Prostate gland (tissue), 2 donors: ENCODE measurements around the gene TRAP1. TPM values are rescaled to one million over a fixed set of nuclear protein-coding genes. Genes with fewer than 3 reads are reported as not detected.

Experiments used
- DNase-seq: peaks from one replicate; pipeline ENCODE4 v3.0.0-alpha.2; 2019; ENCODE audit warnings: low spot score
- H3K27ac ChIP-seq, 2 donors: fragments of 200-600 bp; sonication (generic); 2 replicates each; pipeline ENCODE4 v1.5.1; 2017 to 2019
- H3K27me3 ChIP-seq: fragments of 200-600 bp; sonication (generic); replicated peaks from 2 replicates; pipeline ENCODE4 v1.5.1; 2019; ENCODE audit not compliant: insufficient read depth
- H3K36me3 ChIP-seq, 2 donors: fragments of 200-600 bp; sonication (generic); 1 replicate in 1 of 2; 2 replicates in 1 of 2; pipeline versions ENCODE4 v1.5.1 to v1.8.1; 2017 to 2019
- H3K4me1 ChIP-seq: fragments of 200-600 bp; sonication (generic); replicated peaks from 2 replicates; pipeline ENCODE4 v1.5.1; 2019
- H3K4me3 ChIP-seq, 2 donors: fragments of 200-600 bp; sonication (generic); 2 replicates each; pipeline ENCODE4 v1.5.1; 2017 to 2019
- H3K9me3 ChIP-seq: fragments of 200-600 bp; sonication (generic); 2 replicates; pipeline ENCODE4 v1.5.1; 2017
- CTCF ChIP-seq, 4 experiments: fragments of 200-600 bp in 2 of 4; fragments of 450-650 bp in 2 of 4; sonication (generic) in 2 of 4; IDR thresholded peaks; 1 replicate in 3 of 4; 2 replicates in 1 of 4; pipeline ENCODE4 v1.5.1; 2016 to 2019; ENCODE audit warnings: antibody characterized with exemption in 4 of 4, mild to moderate bottlenecking in 2 of 4, moderate library complexity in 2 of 4
- POLR2A ChIP-seq: fragments of 450-650 bp; IDR thresholded peaks from one replicate; pipeline ENCODE4 v1.6.1; 2016; ENCODE audit warnings: antibody characterized with exemption, mild to moderate bottlenecking
- POLR2AphosphoS5 ChIP-seq: sonication (generic); formaldehyde crosslinking; IDR thresholded peaks from one replicate; pipeline ENCODE4 v1.6.1; 2017; ENCODE audit warnings: antibody characterized with exemption
- WGBS: methylation state at CpG from one replicate; pipeline ENCODE4 v1.1.5; 2018; 5-methylcytosine and 5-hydroxymethylcytosine counted together
- intact Hi-C: fragments of 100-400 bp; cut with DNase I; formaldehyde crosslinking; loops from one replicate; pipeline ENCODE4 v1.14.2; 2022
- total RNA-seq, 2 donors: library from RNA; depleted of rRNA; stranded (reverse); fragments of >200 nt; gene quantifications; one replicate each; pipeline ENCODE4 v1.1.0, GENCODE V29; 2016

Gene TRAP1
- total RNA-seq, 2 donors from 2014 or later: 71.2 to 88.6 TPM

- no peak for DNase-seq
- Histone ChIP-seq H3K4me3 (no peak overlapping the region), H3K36me3 (no peaks in the 10 kb centered on the region), H3K27me3 (no peaks in the 10 kb centered on the region), H3K9me3 (no peaks in the 10 kb centered on the region), H3K27ac (peak overlapping the region; percentile 68), H3K4me1 (peaks cover 5% of the 10 kb centered on the region)
- TF ChIP-seq POLR2AphosphoS5: no peak
- TF ChIP-seq POLR2A: no peak
- peak in 1 of 4 experiments; percentile 2 for TF ChIP-seq CTCF (IDR thresholded peaks at IDR 0.05)
- WGBS: 69% methylated on average over 16 of the region's 16 CpGs
- intact Hi-C loops: no loop called here
Measured at GRCh38 chr16:3712861-3713372, 4.4 kb downstream of the TRAP1 start.

GRCh38 chr16:3706253-3707012 is 10.9 kb downstream of the TRAP1 start:
- WGBS: 95% methylated on average over 10 of the region's 10 CpGs
- Histone ChIP-seq H3K9me3 (no peaks in the 10 kb centered on the region), H3K4me3 (no peak overlapping the region), H3K27ac (no peak overlapping the region), H3K36me3 (no peaks in the 10 kb centered on the region), H3K27me3 (no peaks in the 10 kb centered on the region), H3K4me1 (no peaks in the 10 kb centered on the region)
- no peak for DNase-seq
- TF ChIP-seq POLR2AphosphoS5 (no peak), CTCF (IDR thresholded peaks at IDR 0.05) (no peak), POLR2A (no peak)
- intact Hi-C loops: no loop called here

- no peak overlapping the region for H3K27ac ChIP-seq
- no peaks in the 10 kb centered on the region for H3K4me1 ChIP-seq
- intact Hi-C loops: no loop called here
- H3K27me3 ChIP-seq: no peaks in the 10 kb centered on the region
- no peaks in the 10 kb centered on the region for H3K36me3 ChIP-seq
- TF ChIP-seq POLR2AphosphoS5: no peak
- no peak for DNase-seq
- WGBS: 92% methylated on average over 7 of the region's 7 CpGs
- no peak overlapping the region for H3K4me3 ChIP-seq
- H3K9me3 ChIP-seq: no peaks in the 10 kb centered on the region
Measured at GRCh38 chr16:3702082-3702481, 15.2 kb downstream of the TRAP1 start.

GRCh38 chr16:3701531-3701930 is 15.8 kb downstream of the TRAP1 start:
- Histone ChIP-seq H3K27me3 (no peaks in the 10 kb centered on the region), H3K9me3 (no peaks in the 10 kb centered on the region), H3K27ac (no peak overlapping the region), H3K36me3 (no peaks in the 10 kb centered on the region), H3K4me3 (no peak overlapping the region), H3K4me1 (no peaks in the 10 kb centered on the region)
- TF ChIP-seq POLR2AphosphoS5 (no peak), POLR2A (no peak), CTCF (IDR thresholded peaks at IDR 0.05) (no peak)
- WGBS: 93% methylated on average over 4 of the region's 4 CpGs
- intact Hi-C loops: no loop called here
- no peak for DNase-seq

GRCh38 chr16:3698941-3699340 is 18.4 kb downstream of the TRAP1 start:
- DNase-seq: no peak
- 78% methylated on average over 4 of the region's 4 CpGs for WGBS
- H3K27ac ChIP-seq: no peak overlapping the region
- no peak for TF ChIP-seq POLR2AphosphoS5
- no peak for TF ChIP-seq CTCF (IDR thresholded peaks at IDR 0.05)
- TF ChIP-seq POLR2A: no peak
- H3K36me3 ChIP-seq: no peaks in the 10 kb centered on the region
- no peaks in the 10 kb centered on the region for H3K9me3 ChIP-seq
- no peaks in the 10 kb centered on the region for H3K4me1 ChIP-seq
- intact Hi-C loops: loop anchor here (10.0 kb wide), 1 partner anchor 256 kb away; no protein-coding TSS in a partner anchor
- no peak overlapping the region for H3K4me3 ChIP-seq
- H3K27me3 ChIP-seq: no peaks in the 10 kb centered on the region
